NB4 (cell line): ENCODE data around the gene ZMYM2.
A peak's percentile ranks its signal among the peaks of the same experiment; 100 is the strongest.

ENCODE experiments used
- DNase-seq: peaks from one replicate; pipeline ENCODE4 v3.0.0; 2010; ENCODE audit warnings: low read depth
- H3K4me3 ChIP-seq: one replicate; pipeline ENCODE4 v1.5.1; 2011; ENCODE audit warnings: mild to moderate bottlenecking, low read depth, low read length, moderate library complexity
- MYC ChIP-seq: IDR thresholded peaks from 2 replicates; pipeline ENCODE4 v1.6.1; 2011; ENCODE audit warnings: low read depth, low read length
- POLR2A ChIP-seq: IDR thresholded peaks from 2 replicates; pipeline ENCODE4 v1.6.1; 2011; ENCODE audit warnings: mild to moderate bottlenecking; ENCODE audit not compliant: insufficient read length; ENCODE audit errors: extremely low read depth
- TF ChIP-seq, protein P1 (sequence below): IDR thresholded peaks from 2 replicates; pipeline ENCODE4 v1.6.1; 2011; ENCODE audit warnings: low read depth, low read length
- TF ChIP-seq, protein P2 (sequence below): IDR thresholded peaks from one replicate; pipeline ENCODE4 v1.5.1; 2012; ENCODE audit warnings: low read depth, low read length

The ZMYM2 gene

DNA sequence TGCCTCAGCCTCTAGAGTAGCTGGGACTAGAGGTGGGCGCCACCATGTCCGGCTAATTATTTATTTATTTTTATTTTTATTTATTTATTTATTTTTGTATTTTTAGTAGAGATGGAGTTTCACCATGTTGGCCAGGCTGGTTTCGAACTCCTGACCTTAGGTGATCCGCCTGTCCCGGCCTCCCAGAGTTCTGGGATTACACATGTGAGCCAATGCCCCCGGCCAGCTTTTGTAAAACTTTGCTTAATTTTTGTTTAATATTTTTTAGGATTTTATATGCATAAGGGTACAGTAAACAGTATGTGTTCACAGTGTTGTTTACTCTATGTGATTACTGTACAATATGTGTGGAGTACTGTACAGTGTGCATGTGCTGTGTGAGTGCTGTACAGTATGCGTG lies 98.7 kb downstream of the ZMYM2 start:
- no peak for DNase-seq
- TF ChIP-seq, protein P1, sequence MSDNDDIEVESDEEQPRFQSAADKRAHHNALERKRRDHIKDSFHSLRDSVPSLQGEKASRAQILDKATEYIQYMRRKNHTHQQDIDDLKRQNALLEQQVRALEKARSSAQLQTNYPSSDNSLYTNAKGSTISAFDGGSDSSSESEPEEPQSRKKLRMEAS: no peak
- TF ChIP-seq, protein P2, sequence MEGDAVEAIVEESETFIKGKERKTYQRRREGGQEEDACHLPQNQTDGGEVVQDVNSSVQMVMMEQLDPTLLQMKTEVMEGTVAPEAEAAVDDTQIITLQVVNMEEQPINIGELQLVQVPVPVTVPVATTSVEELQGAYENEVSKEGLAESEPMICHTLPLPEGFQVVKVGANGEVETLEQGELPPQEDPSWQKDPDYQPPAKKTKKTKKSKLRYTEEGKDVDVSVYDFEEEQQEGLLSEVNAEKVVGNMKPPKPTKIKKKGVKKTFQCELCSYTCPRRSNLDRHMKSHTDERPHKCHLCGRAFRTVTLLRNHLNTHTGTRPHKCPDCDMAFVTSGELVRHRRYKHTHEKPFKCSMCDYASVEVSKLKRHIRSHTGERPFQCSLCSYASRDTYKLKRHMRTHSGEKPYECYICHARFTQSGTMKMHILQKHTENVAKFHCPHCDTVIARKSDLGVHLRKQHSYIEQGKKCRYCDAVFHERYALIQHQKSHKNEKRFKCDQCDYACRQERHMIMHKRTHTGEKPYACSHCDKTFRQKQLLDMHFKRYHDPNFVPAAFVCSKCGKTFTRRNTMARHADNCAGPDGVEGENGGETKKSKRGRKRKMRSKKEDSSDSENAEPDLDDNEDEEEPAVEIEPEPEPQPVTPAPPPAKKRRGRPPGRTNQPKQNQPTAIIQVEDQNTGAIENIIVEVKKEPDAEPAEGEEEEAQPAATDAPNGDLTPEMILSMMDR: no peak
- no peak for TF ChIP-seq POLR2A
- no peak for TF ChIP-seq MYC
- no peak overlapping the region for H3K4me3 ChIP-seq

DNA sequence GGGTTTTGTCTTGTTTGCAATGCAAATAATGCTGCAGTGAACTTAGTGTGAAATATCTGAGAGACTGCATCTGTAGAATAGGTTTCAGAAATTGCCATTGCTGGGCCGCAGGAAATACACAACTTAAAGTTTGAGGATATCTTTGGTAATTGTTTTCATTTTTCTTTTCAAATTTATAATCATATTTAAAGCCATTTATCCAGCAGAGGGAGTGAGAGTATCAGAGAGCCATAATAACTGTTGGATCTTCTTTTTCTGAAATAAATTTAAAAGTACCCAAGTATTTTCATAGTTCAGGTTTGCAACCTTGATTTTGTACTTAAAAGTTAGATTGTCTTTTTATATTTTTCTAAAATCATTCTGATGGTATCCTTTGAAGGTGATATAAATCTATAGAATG lies 99.4 kb downstream of the ZMYM2 start:
- TF ChIP-seq, protein P2: no peak
- TF ChIP-seq MYC: no peak
- no peak for DNase-seq
- no peak overlapping the region for H3K4me3 ChIP-seq

DNA sequence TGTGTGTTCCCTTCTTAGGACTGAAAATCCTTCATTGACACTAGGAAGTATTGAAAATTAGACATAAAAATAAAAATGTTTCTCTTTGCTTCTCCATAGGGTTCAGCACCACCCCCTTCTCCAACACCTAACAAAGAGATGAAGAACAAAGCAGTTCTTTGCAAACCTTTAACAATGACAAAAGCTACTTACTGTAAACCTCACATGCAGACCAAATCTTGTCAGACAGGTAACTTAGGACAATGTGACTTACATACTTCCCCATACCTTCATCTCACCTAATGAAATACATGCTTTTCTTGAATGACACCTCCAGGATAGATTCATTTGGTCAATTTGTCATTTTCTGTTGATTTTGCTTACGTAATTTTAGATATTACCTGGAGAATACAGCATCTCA lies 99.9 kb downstream of the ZMYM2 start:
- no peak for DNase-seq
- no peak overlapping the region for H3K4me3 ChIP-seq
- no peak for TF ChIP-seq MYC

DNA sequence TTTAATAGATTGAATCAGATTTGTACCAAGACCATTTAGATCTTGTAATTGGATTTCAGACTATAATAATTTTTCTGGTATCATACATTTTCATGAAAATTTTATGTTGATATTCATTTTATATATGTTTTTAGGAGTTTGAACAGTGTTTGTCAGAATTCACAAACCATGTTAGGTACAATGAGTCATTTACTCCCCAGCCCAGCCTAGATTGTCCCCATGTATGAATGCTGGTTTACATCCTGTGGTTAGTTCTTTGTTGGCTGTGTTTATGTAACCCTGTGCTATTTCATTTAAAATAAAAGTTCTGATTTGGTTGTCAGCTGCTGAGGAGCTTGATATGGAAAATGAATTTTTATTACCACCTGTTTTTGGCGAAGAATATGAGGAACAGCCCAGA lies 105.6 kb downstream of the ZMYM2 start:
- TF ChIP-seq, protein P2: no peak
- TF ChIP-seq, protein P1: no peak
- TF ChIP-seq POLR2A (no peak), MYC (no peak)
- peak; percentile 12 for DNase-seq
- H3K4me3 ChIP-seq: no peak overlapping the region

DNA sequence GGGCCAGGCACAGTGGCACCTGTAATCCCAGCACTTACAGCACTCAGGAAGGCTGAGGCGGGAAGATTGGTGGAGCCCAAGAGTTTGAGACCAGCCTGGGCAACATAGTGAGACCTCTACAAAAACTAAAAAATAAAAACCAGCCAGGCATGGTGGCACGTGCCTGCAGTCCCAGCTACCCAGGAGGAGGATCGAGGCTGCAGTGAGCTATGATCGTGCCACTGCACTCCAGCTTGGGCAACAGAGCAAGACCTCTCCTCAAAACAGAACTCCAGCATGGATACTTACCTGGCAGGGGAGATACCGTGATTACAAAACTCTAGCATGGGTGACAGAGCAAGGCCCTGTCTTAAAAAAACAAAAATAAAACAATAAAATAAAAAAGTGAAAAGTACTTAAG lies 107.0 kb downstream of the ZMYM2 start:
- TF ChIP-seq, protein P2: no peak
- TF ChIP-seq POLR2A: no peak
- TF ChIP-seq, protein P1: no peak
- TF ChIP-seq MYC: no peak
- no peak for DNase-seq
- H3K4me3 ChIP-seq: no peak overlapping the region

DNA sequence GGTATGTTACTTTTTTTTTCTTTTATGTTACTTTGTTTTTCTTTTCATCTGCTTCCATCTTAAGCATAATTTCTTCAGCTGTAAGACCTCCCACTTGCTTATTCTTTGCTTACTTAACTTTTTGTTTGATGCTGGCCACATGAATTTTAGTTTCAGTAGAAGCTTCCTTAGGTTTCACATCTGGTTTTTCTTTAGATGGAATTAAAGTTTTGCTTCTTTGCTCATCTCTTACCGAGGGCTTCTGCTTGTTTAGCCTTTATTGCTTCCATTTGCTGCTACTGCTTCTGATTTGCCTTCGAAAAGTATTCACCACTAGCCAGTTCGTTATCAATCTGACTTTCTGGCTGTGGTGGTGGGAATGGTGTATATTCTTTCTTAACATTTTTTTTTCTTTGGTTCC lies 111.4 kb downstream of the ZMYM2 start:
- TF ChIP-seq, protein P2: no peak
- TF ChIP-seq MYC (no peak), POLR2A (no peak)
- TF ChIP-seq, protein P1: no peak
- H3K4me3 ChIP-seq: no peak overlapping the region
- DNase-seq: no peak
